ENCODE measurements around the gene NEK9. TPM values are rescaled to one million over a fixed set of nuclear protein-coding genes. Genes with fewer than 3 reads are reported as not detected.
A peak's percentile ranks its signal among the peaks of the same experiment; 100 is the strongest.

NEK9 gene
- total RNA-seq, 1 donor from 2014 or later: 25.9 TPM

DNA sequence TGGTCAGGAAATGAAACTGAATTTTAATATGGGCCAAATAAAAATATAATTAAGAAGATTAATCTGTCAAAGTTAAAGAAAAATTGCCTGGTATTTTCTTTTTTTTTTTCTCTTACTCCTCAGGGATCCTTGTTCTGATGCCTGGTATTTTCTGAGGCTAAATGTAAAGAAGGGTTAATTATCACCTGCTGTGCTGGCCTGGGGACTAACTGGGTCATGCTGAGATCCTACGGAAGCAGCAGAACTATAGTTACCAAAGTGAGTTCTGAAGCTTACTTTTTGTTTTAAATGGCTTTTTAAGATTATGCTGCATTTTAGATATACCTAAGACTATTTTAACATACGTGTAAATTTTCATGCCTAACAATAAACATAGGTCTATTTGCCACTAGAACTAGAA is 34.1 kb downstream of the NEK9 start:
- Histone ChIP-seq H2AFZ (replicated peaks) (no peak overlapping the region), H3K4me3 (no peak overlapping the region), H3K4me2 (no peak overlapping the region), H3K27ac (no peak overlapping the region), H3K79me2 (ENCODE audit: low read depth) (no peaks in the 10 kb centered on the region), H3K27me3 (no peaks in the 10 kb centered on the region), H3K36me3 (no peaks in the 10 kb centered on the region), H4K20me1 (ENCODE audit: low read depth) (no peaks in the 10 kb centered on the region), H3F3A (ENCODE audit: low read depth) (peaks cover 28% of the 10 kb centered on the region), H3K9ac (no peak overlapping the region), H3K9me3 (ENCODE audit: low read depth) (no peaks in the 10 kb centered on the region), H3K4me1 (peaks cover 21% of the 10 kb centered on the region)
- H3K4me3 Mint-ChIP-seq: no peak overlapping the region
- no peaks in the 10 kb centered on the region for H3K4me1 Mint-ChIP-seq
- H3K27me3 Mint-ChIP-seq (ENCODE audit: insufficient read depth, low read depth): peaks cover 2% of the 10 kb centered on the region
- no peaks in the 10 kb centered on the region for H3K9me3 Mint-ChIP-seq
- peak overlapping the region; percentile 53 for H3K27ac Mint-ChIP-seq
- H3K36me3 Mint-ChIP-seq: peaks cover 19% of the 10 kb centered on the region
- TF ChIP-seq, protein P1, sequence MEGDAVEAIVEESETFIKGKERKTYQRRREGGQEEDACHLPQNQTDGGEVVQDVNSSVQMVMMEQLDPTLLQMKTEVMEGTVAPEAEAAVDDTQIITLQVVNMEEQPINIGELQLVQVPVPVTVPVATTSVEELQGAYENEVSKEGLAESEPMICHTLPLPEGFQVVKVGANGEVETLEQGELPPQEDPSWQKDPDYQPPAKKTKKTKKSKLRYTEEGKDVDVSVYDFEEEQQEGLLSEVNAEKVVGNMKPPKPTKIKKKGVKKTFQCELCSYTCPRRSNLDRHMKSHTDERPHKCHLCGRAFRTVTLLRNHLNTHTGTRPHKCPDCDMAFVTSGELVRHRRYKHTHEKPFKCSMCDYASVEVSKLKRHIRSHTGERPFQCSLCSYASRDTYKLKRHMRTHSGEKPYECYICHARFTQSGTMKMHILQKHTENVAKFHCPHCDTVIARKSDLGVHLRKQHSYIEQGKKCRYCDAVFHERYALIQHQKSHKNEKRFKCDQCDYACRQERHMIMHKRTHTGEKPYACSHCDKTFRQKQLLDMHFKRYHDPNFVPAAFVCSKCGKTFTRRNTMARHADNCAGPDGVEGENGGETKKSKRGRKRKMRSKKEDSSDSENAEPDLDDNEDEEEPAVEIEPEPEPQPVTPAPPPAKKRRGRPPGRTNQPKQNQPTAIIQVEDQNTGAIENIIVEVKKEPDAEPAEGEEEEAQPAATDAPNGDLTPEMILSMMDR (IDR thresholded peaks at IDR 0.05): no peak
- no peak for TF ChIP-seq EZH2phosphoT487 (IDR thresholded peaks at IDR 0.05)
- TF ChIP-seq EZH2 (IDR thresholded peaks at IDR 0.05): no peak
- peak; percentile 44 for DNase-seq (ENCODE audit: low spot score)

DNA sequence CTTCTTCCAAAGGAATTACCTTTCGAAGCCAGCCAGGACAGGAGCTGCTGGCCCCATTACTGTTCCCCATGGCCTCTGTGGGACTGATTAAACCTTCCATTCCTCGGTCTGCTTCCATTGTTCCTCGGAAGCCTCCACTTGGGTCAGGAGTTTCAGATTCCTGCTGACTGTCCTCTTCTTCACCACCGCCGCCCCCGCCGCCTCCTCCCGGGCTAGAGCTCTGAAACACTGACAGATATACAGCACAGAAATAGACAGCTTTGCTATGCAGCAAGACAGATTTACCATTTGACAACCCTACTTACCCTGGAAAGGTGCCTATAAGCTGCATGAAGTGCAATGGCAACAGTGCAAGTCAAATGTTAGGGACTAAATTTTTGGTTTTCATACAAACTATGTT is 35.6 kb downstream of the NEK9 start:
- peaks cover 28% of the 10 kb centered on the region for H3F3A ChIP-seq (ENCODE audit: low read depth)
- H3K9me3 Mint-ChIP-seq: no peaks in the 10 kb centered on the region
- no peak overlapping the region for H3K27ac Mint-ChIP-seq
- peaks cover 21% of the 10 kb centered on the region for H3K4me1 ChIP-seq
- peak; percentile 37 for DNase-seq (ENCODE audit: low spot score)
- no peaks in the 10 kb centered on the region for H3K27me3 ChIP-seq
- H3K79me2 ChIP-seq (ENCODE audit: low read depth): no peaks in the 10 kb centered on the region
- H3K4me3 ChIP-seq: no peak overlapping the region
- no peak overlapping the region for H3K4me3 Mint-ChIP-seq
- no peaks in the 10 kb centered on the region for H3K36me3 ChIP-seq
- no peak overlapping the region for H2AFZ ChIP-seq (replicated peaks)
- no peak overlapping the region for H3K9ac ChIP-seq
- no peaks in the 10 kb centered on the region for H3K9me3 ChIP-seq (ENCODE audit: low read depth)
- H3K4me2 ChIP-seq: peak overlapping the region; percentile 42
- H3K27me3 Mint-ChIP-seq (ENCODE audit: insufficient read depth, low read depth): no peaks in the 10 kb centered on the region
- no peaks in the 10 kb centered on the region for H3K4me1 Mint-ChIP-seq
- TF ChIP-seq EZH2phosphoT487 (IDR thresholded peaks at IDR 0.05) (no peak), EZH2 (IDR thresholded peaks at IDR 0.05) (no peak)
- TF ChIP-seq, protein P1 (IDR thresholded peaks at IDR 0.05): no peak
- no peak overlapping the region for H3K27ac ChIP-seq
- H3K36me3 Mint-ChIP-seq: peaks cover 23% of the 10 kb centered on the region
- H4K20me1 ChIP-seq (ENCODE audit: low read depth): no peaks in the 10 kb centered on the region

DNA sequence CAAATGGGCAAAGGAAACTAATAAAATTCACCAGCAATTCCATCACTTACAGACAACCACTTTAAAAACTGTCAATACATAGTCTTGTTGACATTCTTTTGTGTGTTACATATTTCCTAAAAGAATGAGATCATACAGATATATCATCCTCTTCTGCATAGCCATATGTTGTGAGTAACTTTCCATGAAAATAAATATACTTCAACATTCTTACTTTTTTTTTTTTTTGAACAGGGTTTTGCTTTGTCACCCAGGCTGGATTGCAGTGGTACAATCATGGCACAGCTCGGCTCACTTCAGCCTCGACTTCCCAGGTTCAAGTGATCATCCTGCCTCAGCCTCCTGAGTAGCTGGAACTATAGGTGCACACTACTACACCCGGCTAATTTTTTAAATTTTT is 36.5 kb downstream of the NEK9 start:
- no peak for DNase-seq (ENCODE audit: low spot score)
- H3K79me2 ChIP-seq (ENCODE audit: low read depth): no peaks in the 10 kb centered on the region
- no peaks in the 10 kb centered on the region for H3K27me3 ChIP-seq
- H2AFZ ChIP-seq (replicated peaks): no peak overlapping the region
- H3K9me3 ChIP-seq (ENCODE audit: low read depth): no peaks in the 10 kb centered on the region
- H3K27ac Mint-ChIP-seq: no peak overlapping the region
- H3K4me2 ChIP-seq: no peak overlapping the region
- H3K4me1 Mint-ChIP-seq: no peaks in the 10 kb centered on the region
- H3F3A ChIP-seq (ENCODE audit: low read depth): peaks cover 28% of the 10 kb centered on the region
- H3K36me3 Mint-ChIP-seq: peaks cover 28% of the 10 kb centered on the region
- H3K27ac ChIP-seq: no peak overlapping the region
- no peak overlapping the region for H3K4me3 ChIP-seq
- H3K4me3 Mint-ChIP-seq: no peak overlapping the region
- H4K20me1 ChIP-seq (ENCODE audit: low read depth): no peaks in the 10 kb centered on the region
- H3K9ac ChIP-seq: no peak overlapping the region
- H3K27me3 Mint-ChIP-seq (ENCODE audit: insufficient read depth, low read depth): no peaks in the 10 kb centered on the region
- H3K4me1 ChIP-seq: peaks cover 21% of the 10 kb centered on the region
- no peak for TF ChIP-seq EZH2phosphoT487 (IDR thresholded peaks at IDR 0.05)
- TF ChIP-seq, protein P1 (IDR thresholded peaks at IDR 0.05): no peak
- no peak for TF ChIP-seq EZH2 (IDR thresholded peaks at IDR 0.05)
- no peaks in the 10 kb centered on the region for H3K36me3 ChIP-seq
- no peaks in the 10 kb centered on the region for H3K9me3 Mint-ChIP-seq

Measured in neural progenitor cell (in vitro differentiated cells).